HCT116 (cell line): ENCODE results near the gene ABTB2. TPM values are rescaled to one million over a fixed set of nuclear protein-coding genes. Genes with fewer than 3 reads are reported as not detected.

Source experiments
- ATAC-seq: fragments of 200-7000 bp; cut with Tn5 transposase; 2 replicates; pipeline ENCODE4 v1.9.1; 2020; ENCODE audit warnings: mild to moderate bottlenecking, moderate library complexity
- BruUV-seq: library from RNA; stranded (reverse); fragments of 400-500 nt; replicated peaks from 2 replicates; lab custom pipeline; 2021; lab: Mats Ljungman, UMichigan
- CTCF ChIA-PET: fragments of 300-600 bp; sonication (Branson Sonifier 250); formaldehyde crosslinking; loops from one replicate; lab custom pipeline; 2021; ENCODE audit warnings: antibody characterized with exemption; lab: Charles Lee
- POLR2A ChIA-PET: fragments of 300-600, 350-600 bp; sonication (Branson Sonifier 250); formaldehyde crosslinking; loops from one replicate; lab custom pipeline; 2021; ENCODE audit warnings: antibody characterized with exemption; lab: Charles Lee
- RAD21 ChIA-PET, 2 experiments: fragments of 300-600 bp; sonication (Branson Sonifier 250); formaldehyde crosslinking; loops; one replicate each; lab custom pipeline; 2023; ENCODE audit warnings: low total read pairs in 2 of 2; ENCODE audit not compliant: uncharacterized antibody in 2 of 2, unreplicated experiment in 2 of 2, low non-redundant PET in 1 of 2; lab: Charles Lee
- DNase-seq: peaks from one replicate; pipeline ENCODE4 v3.0.0-alpha.2; 2010; ENCODE audit warnings: low read depth, low spot score
- H2AFZ ChIP-seq: fragments of 200-600 bp; shearing (Covaris generic), sonication (generic); 2 replicates; pipeline ENCODE4 v1.6.1; 2017; ENCODE audit warnings: low read depth, mixed run types, mixed read lengths, antibody characterized with exemption, low read length; ENCODE audit not compliant: poor library complexity, severe bottlenecking
- H3K27ac ChIP-seq: 2 replicates; pipeline ENCODE4 v1.5.1; 2012; ENCODE audit warnings: low read depth, low read length
- H3K27me3 ChIP-seq: fragments of 200-600 bp; sonication (generic); 2 replicates; pipeline ENCODE4 v1.6.1; 2016; ENCODE audit warnings: mixed run types, low read length, mixed read lengths; ENCODE audit not compliant: insufficient read depth
- H3K36me3 ChIP-seq, 2 experiments: fragments of 200-500 bp in 1 of 2; fragments of 200-600 bp in 1 of 2; sonication (Bioruptor generic) in 1 of 2; sonication (generic) in 1 of 2; 2 replicates each; pipeline versions ENCODE4 v1.5.1 to v1.6.1; 2014 to 2016; ENCODE audit warnings: low read length in 2 of 2, inconsistent platforms in 1 of 2, mixed read lengths in 1 of 2, mixed run types in 1 of 2; ENCODE audit not compliant: insufficient read depth in 2 of 2, control insufficient read depth in 1 of 2
- H3K4me1 ChIP-seq, 2 experiments: fragments of 200-600 bp in 1 of 2; sonication (generic) in 1 of 2; 2 replicates each; pipeline versions ENCODE4 v1.5.1 to v1.6.1; 2012 to 2017; ENCODE audit warnings: low read length in 2 of 2, inconsistent platforms in 1 of 2, mild to moderate bottlenecking in 1 of 2, mixed read lengths in 1 of 2, mixed run types in 1 of 2, moderate library complexity in 1 of 2; ENCODE audit not compliant: insufficient read depth in 2 of 2, control insufficient read depth in 1 of 2
- H3K4me2 ChIP-seq: fragments of 200-600 bp; sonication (generic); 2 replicates; pipeline ENCODE4 v1.6.1; 2017; ENCODE audit warnings: mixed run types, low read length, mixed read lengths
- H3K4me3 ChIP-seq, 2 experiments: fragments of 200-600 bp in 1 of 2; sonication (generic) in 1 of 2; replicated peaks in 1 of 2; 2 replicates each; pipeline ENCODE4 v1.5.1; 2011 to 2016; ENCODE audit warnings: low read length in 2 of 2, control low read depth in 1 of 2, low read depth in 1 of 2, mild to moderate bottlenecking in 1 of 2, mixed read lengths in 1 of 2, mixed run types in 1 of 2
- H3K79me2 ChIP-seq: fragments of 200-600 bp; sonication (generic); 2 replicates; pipeline ENCODE4 v1.6.1; 2017; ENCODE audit warnings: mild to moderate bottlenecking, mixed run types, low read length, moderate library complexity, mixed read lengths; ENCODE audit not compliant: insufficient read depth
- H3K9ac ChIP-seq: fragments of 200-600 bp; sonication (generic); 2 replicates; pipeline ENCODE4 v1.6.1; 2016; ENCODE audit warnings: low read length, mixed read lengths
- H3K9me2 ChIP-seq: fragments of 200-600 bp; sonication (generic), shearing (Covaris generic); 2 replicates; pipeline ENCODE4 v1.6.1; 2017; ENCODE audit warnings: mixed run types, mild to moderate bottlenecking, moderate library complexity; ENCODE audit not compliant: insufficient read depth
- H3K9me3 ChIP-seq, 2 experiments: fragments of 200-500 bp in 1 of 2; fragments of 200-600 bp in 1 of 2; sonication (Bioruptor generic) in 1 of 2; sonication (generic) in 1 of 2; 2 replicates each; pipeline ENCODE4 v1.6.1; 2014 to 2017; ENCODE audit warnings: low read length in 2 of 2, mixed read lengths in 2 of 2, inconsistent platforms in 1 of 2, low read depth in 1 of 2, mild to moderate bottlenecking in 1 of 2, mixed run types in 1 of 2, moderate library complexity in 1 of 2; ENCODE audit not compliant: control insufficient read depth in 1 of 2, insufficient read depth in 1 of 2
- H4K20me1 ChIP-seq: fragments of 200-600 bp; sonication (generic), shearing (Covaris generic); 2 replicates; pipeline ENCODE4 v1.6.1; 2017; ENCODE audit warnings: mixed run types, mild to moderate bottlenecking, moderate library complexity; ENCODE audit not compliant: insufficient read depth
- CBX3 ChIP-seq: IDR thresholded peaks from 2 replicates; pipeline ENCODE4 v1.6.1; 2012; ENCODE audit warnings: low read depth
- CEBPB ChIP-seq: IDR thresholded peaks from 2 replicates; pipeline ENCODE4 v1.6.1; 2012; ENCODE audit warnings: low read depth
- EGR1 ChIP-seq: IDR thresholded peaks from 2 replicates; pipeline ENCODE4 v1.6.1; 2012; ENCODE audit warnings: low read depth
- ELF1 ChIP-seq: IDR thresholded peaks from 2 replicates; pipeline ENCODE4 v1.6.1; 2012; ENCODE audit warnings: low read depth, borderline replicate concordance
- EZH2phosphoT487 ChIP-seq: fragments of 200-600 bp; IDR thresholded peaks from 2 replicates; pipeline ENCODE4 v1.6.1; 2018; ENCODE audit warnings: antibody characterized with exemption, borderline replicate concordance
- POLR2AphosphoS5 ChIP-seq: IDR thresholded peaks from 2 replicates; pipeline ENCODE4 v1.6.1; 2011; ENCODE audit warnings: mild to moderate bottlenecking, low read depth, low read length, moderate library complexity
- SIN3A ChIP-seq: IDR thresholded peaks from 2 replicates; pipeline ENCODE4 v1.6.1; 2012; ENCODE audit warnings: low read depth
- SRF ChIP-seq: IDR thresholded peaks from 2 replicates; pipeline ENCODE4 v1.6.1; 2012; ENCODE audit warnings: low read depth
- YY1 ChIP-seq: IDR thresholded peaks from 2 replicates; pipeline ENCODE4 v1.6.1; 2011; ENCODE audit warnings: low read length, low read depth, moderate library complexity, mild to moderate bottlenecking; ENCODE audit not compliant: insufficient replicate concordance; ENCODE audit errors: extremely low read depth
- ZFX ChIP-seq: fragments of 450-650 bp; IDR thresholded peaks from 2 replicates; pipeline ENCODE4 v1.6.1; 2017
- ZNF274 ChIP-seq: fragments of 200-500 bp; sonication (Bioruptor generic); IDR thresholded peaks from 2 replicates; pipeline ENCODE4 v1.6.1; 2014; ENCODE audit warnings: mild to moderate bottlenecking, low read depth, low read length, inconsistent platforms
- intact Hi-C: fragments of 100-400 bp; cut with micrococcal nuclease; formaldehyde crosslinking; loops from 2 replicates; pipeline ENCODE4 v1.10.0; 2022
- total RNA-seq: library from RNA; stranded (reverse); gene quantifications from one replicate; pipeline ENCODE4 v1.2.1, GENCODE V29; 2021; ENCODE audit not compliant: unreplicated experiment
- TF ChIP-seq, protein P1 (sequence below): IDR thresholded peaks from 2 replicates; pipeline ENCODE4 v1.6.1; 2011; ENCODE audit warnings: mild to moderate bottlenecking, low read length, moderate library complexity; ENCODE audit not compliant: insufficient replicate concordance; ENCODE audit errors: extremely low read depth
- TF ChIP-seq, protein P2 (sequence below), 3 experiments: fragments of 200-600 bp in 1 of 3; sonication (generic) in 1 of 3; IDR thresholded peaks in 2 of 3; conservative IDR thresholded peaks in 1 of 3; 2 replicates each; pipeline ENCODE4 v1.5.1; 2012 to 2017; ENCODE audit warnings: low read depth in 2 of 3, low read length in 2 of 3, antibody characterized with exemption in 1 of 3, borderline replicate concordance in 1 of 3, control low read depth in 1 of 3, mild to moderate bottlenecking in 1 of 3, mixed read lengths in 1 of 3, mixed run types in 1 of 3, moderate library complexity in 1 of 3; ENCODE audit not compliant: insufficient read depth in 1 of 3
- TF ChIP-seq, protein P3 (sequence below): IDR thresholded peaks from 2 replicates; pipeline ENCODE4 v1.6.1; 2012

ABTB2 gene
- total RNA-seq, 1 experiment from 2014 or later = 6.8 TPM

DNA sequence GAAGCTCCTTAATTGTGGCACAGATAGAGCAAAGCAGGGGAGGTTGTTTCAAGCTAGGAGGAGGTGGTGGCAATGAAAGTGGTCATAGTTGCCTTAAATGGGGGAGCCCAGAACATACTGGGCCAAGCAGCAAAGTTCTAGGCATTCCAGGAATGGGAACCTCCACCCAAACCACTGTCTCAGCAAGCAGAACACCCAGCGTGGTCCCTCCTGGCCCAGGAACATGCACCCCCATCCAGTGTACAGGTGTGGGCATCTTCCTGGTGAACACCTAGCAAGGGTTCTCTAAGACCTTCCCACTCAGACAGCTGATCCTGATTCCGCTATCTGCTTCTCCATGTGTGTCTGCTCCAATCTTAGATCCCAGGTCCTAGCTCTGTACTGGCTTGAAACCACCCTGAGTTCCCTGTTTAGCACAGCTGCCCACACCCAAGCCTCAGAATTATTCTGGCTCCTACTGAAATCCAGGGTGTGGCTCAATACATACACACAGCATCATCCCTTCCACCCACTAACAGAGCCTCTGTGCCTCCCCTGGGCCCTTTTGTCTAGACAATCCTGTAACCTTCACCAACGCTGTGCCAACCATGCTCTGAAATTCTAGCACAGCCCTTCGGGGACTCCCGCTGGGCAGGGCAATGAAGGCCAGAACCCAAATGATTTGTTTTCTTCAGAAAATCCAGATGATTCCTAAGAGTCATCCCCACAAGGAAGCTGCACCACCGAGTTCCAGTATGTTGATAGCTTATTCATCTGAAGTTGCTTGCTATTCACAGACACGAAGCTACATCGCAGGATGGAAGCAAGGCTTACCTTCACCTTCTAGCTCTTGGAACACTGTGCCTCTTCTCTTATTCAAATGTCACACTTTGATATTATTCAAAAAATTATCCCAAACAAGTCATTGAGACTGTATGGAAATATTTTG is 76.6 kb downstream of the ABTB2 start:
- CTCF ChIA-PET = no interaction called here

More for the DNA sequence above, 76.6 kb downstream of the ABTB2 start:
- Histone ChIP-seq H3K27me3 (no peaks in the 10 kb centered on the region), H2AFZ (no peak overlapping the region), H3K9ac (no peak overlapping the region), H3K4me3 (no peak overlapping the region), H3K9me3 (no peaks in the 10 kb centered on the region), H3K4me2 (no peak overlapping the region), H3K36me3 (no peaks in the 10 kb centered on the region), H4K20me1 (no peaks in the 10 kb centered on the region), H3K27ac (no peak overlapping the region), H3K9me2 (no peaks in the 10 kb centered on the region), H3K79me2 (no peaks in the 10 kb centered on the region), H3K4me1 (peaks cover 4 to 14% of the 10 kb centered on the region in 2 experiments)
- BruUV-seq = no TSS peak
- RAD21 ChIA-PET = no interaction called here
- ATAC-seq (no peak), DNase-seq (no peak)
- intact Hi-C loops = no loop called here
- no peak for TF ChIP-seq CEBPB
- no peak for TF ChIP-seq EGR1
- TF ChIP-seq EZH2phosphoT487 = no peak
- TF ChIP-seq, protein P1, sequence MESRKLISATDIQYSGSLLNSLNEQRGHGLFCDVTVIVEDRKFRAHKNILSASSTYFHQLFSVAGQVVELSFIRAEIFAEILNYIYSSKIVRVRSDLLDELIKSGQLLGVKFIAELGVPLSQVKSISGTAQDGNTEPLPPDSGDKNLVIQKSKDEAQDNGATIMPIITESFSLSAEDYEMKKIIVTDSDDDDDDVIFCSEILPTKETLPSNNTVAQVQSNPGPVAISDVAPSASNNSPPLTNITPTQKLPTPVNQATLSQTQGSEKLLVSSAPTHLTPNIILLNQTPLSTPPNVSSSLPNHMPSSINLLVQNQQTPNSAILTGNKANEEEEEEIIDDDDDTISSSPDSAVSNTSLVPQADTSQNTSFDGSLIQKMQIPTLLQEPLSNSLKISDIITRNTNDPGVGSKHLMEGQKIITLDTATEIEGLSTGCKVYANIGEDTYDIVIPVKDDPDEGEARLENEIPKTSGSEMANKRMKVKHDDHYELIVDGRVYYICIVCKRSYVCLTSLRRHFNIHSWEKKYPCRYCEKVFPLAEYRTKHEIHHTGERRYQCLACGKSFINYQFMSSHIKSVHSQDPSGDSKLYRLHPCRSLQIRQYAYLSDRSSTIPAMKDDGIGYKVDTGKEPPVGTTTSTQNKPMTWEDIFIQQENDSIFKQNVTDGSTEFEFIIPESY = no peak
- no peak for TF ChIP-seq ELF1
- no peak for TF ChIP-seq YY1
- TF ChIP-seq, protein P2, sequence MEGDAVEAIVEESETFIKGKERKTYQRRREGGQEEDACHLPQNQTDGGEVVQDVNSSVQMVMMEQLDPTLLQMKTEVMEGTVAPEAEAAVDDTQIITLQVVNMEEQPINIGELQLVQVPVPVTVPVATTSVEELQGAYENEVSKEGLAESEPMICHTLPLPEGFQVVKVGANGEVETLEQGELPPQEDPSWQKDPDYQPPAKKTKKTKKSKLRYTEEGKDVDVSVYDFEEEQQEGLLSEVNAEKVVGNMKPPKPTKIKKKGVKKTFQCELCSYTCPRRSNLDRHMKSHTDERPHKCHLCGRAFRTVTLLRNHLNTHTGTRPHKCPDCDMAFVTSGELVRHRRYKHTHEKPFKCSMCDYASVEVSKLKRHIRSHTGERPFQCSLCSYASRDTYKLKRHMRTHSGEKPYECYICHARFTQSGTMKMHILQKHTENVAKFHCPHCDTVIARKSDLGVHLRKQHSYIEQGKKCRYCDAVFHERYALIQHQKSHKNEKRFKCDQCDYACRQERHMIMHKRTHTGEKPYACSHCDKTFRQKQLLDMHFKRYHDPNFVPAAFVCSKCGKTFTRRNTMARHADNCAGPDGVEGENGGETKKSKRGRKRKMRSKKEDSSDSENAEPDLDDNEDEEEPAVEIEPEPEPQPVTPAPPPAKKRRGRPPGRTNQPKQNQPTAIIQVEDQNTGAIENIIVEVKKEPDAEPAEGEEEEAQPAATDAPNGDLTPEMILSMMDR (IDR thresholded peaks at IDR 0.05 in 2 of 3, conservative IDR thresholded peaks at IDR 0.05 in 1 of 3; ENCODE audit: borderline replicate concordance in 1 of 3, insufficient read depth in 1 of 3, low read depth in 2 of 3, low read length in 2 of 3) = no peak
- no peak for TF ChIP-seq SRF
- no peak for TF ChIP-seq ZFX
- TF ChIP-seq, protein P3, sequence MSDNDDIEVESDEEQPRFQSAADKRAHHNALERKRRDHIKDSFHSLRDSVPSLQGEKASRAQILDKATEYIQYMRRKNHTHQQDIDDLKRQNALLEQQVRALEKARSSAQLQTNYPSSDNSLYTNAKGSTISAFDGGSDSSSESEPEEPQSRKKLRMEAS = no peak
- TF ChIP-seq SIN3A = no peak
- no peak for TF ChIP-seq POLR2AphosphoS5
- TF ChIP-seq ZNF274 = no peak
- no peak for TF ChIP-seq CBX3
- POLR2A ChIA-PET = no interaction called here
